ENCODE results near the gene PDE11A.
"Not testable (repeated sequence)": the region's sequence is repeated elsewhere in the genome, so short reads cannot be mapped to it uniquely, and the experiment has no call there.

The PDE11A gene

GRCh38 chr2:178074123-178075005 is 1.8 kb upstream of the PDE11A start:
- no peak for DNase-seq

GRCh38 chr2:178072000-178072382 is 586 bp downstream of the PDE11A start:
- DNase-seq: no peak

GRCh38 chr2:178070824-178071223 is 1.8 kb downstream of the PDE11A start:
- DNase-seq: no peak

GRCh38 chr2:178069551-178069950 is 3.0 kb downstream of the PDE11A start:
- DNase-seq: no peak

- no peak for DNase-seq
Measured at GRCh38 chr2:178068823-178069454, 3.6 kb downstream of the PDE11A start.

GRCh38 chr2:178066890-178067669 is 5.5 kb downstream of the PDE11A start:
- no peak for DNase-seq

GRCh38 chr2:178066324-178066723 is 6.3 kb downstream of the PDE11A start:
- no peak for DNase-seq

GRCh38 chr2:178059681-178060080 is 12.9 kb downstream of the PDE11A start:
- DNase-seq: no peak

GRCh38 chr2:178059111-178059510 is 13.5 kb downstream of the PDE11A start:
- DNase-seq: no peak

- no peak for DNase-seq
Measured at GRCh38 chr2:178057179-178057680, 15.3 kb downstream of the PDE11A start.

GRCh38 chr2:178056345-178056744 is 16.2 kb downstream of the PDE11A start:
- DNase-seq: no peak

GRCh38 chr2:178051257-178051656 is 21.3 kb downstream of the PDE11A start:
- DNase-seq: not testable (repeated sequence)

- DNase-seq: no peak
Measured at GRCh38 chr2:178047391-178047790, 25.2 kb downstream of the PDE11A start.

GRCh38 chr2:178044836-178045235 is 27.7 kb downstream of the PDE11A start:
- no peak for DNase-seq

GRCh38 chr2:178043266-178043665 is 29.3 kb downstream of the PDE11A start:
- DNase-seq: no peak

GRCh38 chr2:178033583-178033982 is 39.0 kb downstream of the PDE11A start:
- not testable (repeated sequence) for DNase-seq

- DNase-seq: no peak
Measured at GRCh38 chr2:178029342-178029741, 43.2 kb downstream of the PDE11A start.

- no peak for DNase-seq
Measured at GRCh38 chr2:178025551-178026185, 46.9 kb downstream of the PDE11A start.

GRCh38 chr2:178018141-178018540 is 54.4 kb downstream of the PDE11A start:
- DNase-seq: no peak

- DNase-seq: no peak
Measured at GRCh38 chr2:178016612-178017011, 56.0 kb downstream of the PDE11A start.

GRCh38 chr2:178012639-178013038 is 59.9 kb downstream of the PDE11A start:
- no peak for DNase-seq

- no peak for DNase-seq
Measured at GRCh38 chr2:178009813-178010212, 62.8 kb downstream of the PDE11A start.
